HTERT RPE-1 (cell line): ENCODE measurements around the gene GSX1.
"Not testable (repeated sequence)": the region's sequence is repeated elsewhere in the genome, so short reads cannot be mapped to it uniquely, and the experiment has no call there.

Source experiments
- in situ Hi-C: fragments of 300-500 bp; cut with MboI; formaldehyde crosslinking; loops from 4 replicates; pipeline ENCODE4 v1.14.3; 2020; ENCODE audit warnings: low sequenced_read_pairs

The GSX1 gene

GRCh38 chr13:27792393-27793218 is at the start of gene GSX1:
Gene GSX1, plus strand, starts transcription at chr13:27792483. Its CDS starts 208 bp downstream, at chr13:27792691.
- in situ Hi-C loops = no loop called here

- in situ Hi-C loops = no loop called here
Measured at GRCh38 chr13:27744801-27745200, 47.5 kb upstream of the GSX1 start.

GRCh38 chr13:27745301-27745700 is 47.0 kb upstream of the GSX1 start:
- in situ Hi-C loops = no loop called here

- in situ Hi-C loops = not testable (repeated sequence)
Measured at GRCh38 chr13:27748143-27748542, 44.1 kb upstream of the GSX1 start.

GRCh38 chr13:27751953-27752532 is 40.2 kb upstream of the GSX1 start:
- in situ Hi-C loops = no loop called here

- in situ Hi-C loops = no loop called here
Measured at GRCh38 chr13:27765650-27766049, 26.6 kb upstream of the GSX1 start.

GRCh38 chr13:27770809-27771208 is 21.5 kb upstream of the GSX1 start:
- in situ Hi-C loops = no loop called here

- in situ Hi-C loops = no loop called here
Measured at GRCh38 chr13:27772651-27773425, 19.4 kb upstream of the GSX1 start.

- in situ Hi-C loops = no loop called here
Measured at GRCh38 chr13:27774169-27774568, 18.1 kb upstream of the GSX1 start.

- in situ Hi-C loops = no loop called here
Measured at GRCh38 chr13:27774651-27775050, 17.6 kb upstream of the GSX1 start.

GRCh38 chr13:27775943-27776342 is 16.3 kb upstream of the GSX1 start:
- in situ Hi-C loops = no loop called here

GRCh38 chr13:27782151-27782550 is 10.1 kb upstream of the GSX1 start:
- in situ Hi-C loops = no loop called here

- in situ Hi-C loops = no loop called here
Measured at GRCh38 chr13:27783111-27783510, 9.2 kb upstream of the GSX1 start.

GRCh38 chr13:27788271-27788670 is 4.0 kb upstream of the GSX1 start:
- in situ Hi-C loops = no loop called here

GRCh38 chr13:27789153-27789494 is 3.2 kb upstream of the GSX1 start:
- in situ Hi-C loops = no loop called here

- in situ Hi-C loops = no loop called here
Measured at GRCh38 chr13:27789495-27790303, 2.6 kb upstream of the GSX1 start.

GRCh38 chr13:27790523-27790922 is 1.8 kb upstream of the GSX1 start:
- in situ Hi-C loops = no loop called here

GRCh38 chr13:27791146-27791900 is 960 bp upstream of the GSX1 start:
- in situ Hi-C loops = no loop called here

GRCh38 chr13:27791901-27792392 is 336 bp upstream of the GSX1 start:
- in situ Hi-C loops = no loop called here
